Esophagus muscularis mucosa (tissue), 4 donors: ENCODE data around the gene LIMS1. TPM values are rescaled to one million over a fixed set of nuclear protein-coding genes. Genes with fewer than 3 reads are reported as not detected.

Experiments
- DNase-seq: peaks from one replicate; pipeline ENCODE4 v3.0.0-alpha.2; 2017; ENCODE audit errors: extremely low spot score
- H3K27ac ChIP-seq, 4 donors: fragments of 200-600 bp; sonication (generic); replicated peaks in 1 of 4; 1 replicate in 3 of 4; 2 replicates in 1 of 4; pipeline ENCODE4 v1.5.1; 2016 to 2019; ENCODE audit warnings: mild to moderate bottlenecking in 1 of 4
- H3K27me3 ChIP-seq, 4 donors: fragments of 200-600 bp; sonication (generic); one replicate each; pipeline versions ENCODE4 v1.5.1 to v1.6.0; 2016 to 2019
- H3K36me3 ChIP-seq, 4 donors: fragments of 200-600 bp; sonication (generic); one replicate each; pipeline ENCODE4 v1.5.1; 2016 to 2019
- H3K4me1 ChIP-seq, 4 donors: fragments of 200-600 bp; sonication (generic); one replicate each; pipeline ENCODE4 v1.5.1; 2016 to 2019
- H3K4me3 ChIP-seq, 4 donors: fragments of 200-600 bp; sonication (generic); 1 replicate in 2 of 4; 2 replicates in 2 of 4; pipeline ENCODE4 v1.5.1; 2016 to 2019; ENCODE audit warnings: mild to moderate bottlenecking in 4 of 4, moderate library complexity in 1 of 4
- H3K9me3 ChIP-seq, 4 donors: fragments of 200-600 bp; sonication (generic); 1 replicate in 3 of 4; 2 replicates in 1 of 4; pipeline ENCODE4 v1.5.1; 2016 to 2019
- EP300 ChIP-seq: sonication (generic); formaldehyde crosslinking; IDR thresholded peaks from one replicate; pipeline ENCODE4 v1.6.1; 2017; ENCODE audit warnings: antibody characterized with exemption
- POLR2A ChIP-seq: fragments of 450-650 bp; IDR thresholded peaks from one replicate; pipeline ENCODE4 v1.6.1; 2017; ENCODE audit warnings: antibody characterized with exemption, moderate library complexity, mild to moderate bottlenecking, low read depth
- POLR2AphosphoS5 ChIP-seq, 2 donors: sonication (generic); formaldehyde crosslinking; IDR thresholded peaks; one replicate each; pipeline ENCODE4 v1.6.1; 2017; ENCODE audit warnings: antibody characterized with exemption in 2 of 2
- WGBS: methylation state at CpG from one replicate; pipeline ENCODE4 v1.1.5; 2018; 5-methylcytosine and 5-hydroxymethylcytosine counted together
- intact Hi-C: fragments of 100-400 bp; cut with DNase I; formaldehyde crosslinking; loops from one replicate; pipeline ENCODE4 v1.15.1; 2023
- total RNA-seq, 4 donors: library from RNA; depleted of rRNA; stranded (reverse); fragments of >200 nt; gene quantifications; one replicate each; pipeline versions ENCODE4 v1.1.0 to v1.2.1, GENCODE V29; 2016
- TF ChIP-seq, protein P1 (sequence below), 3 experiments: fragments of 200-600 bp in 2 of 3; fragments of 450-650 bp in 1 of 3; sonication (generic) in 2 of 3; IDR thresholded peaks; one replicate each; pipeline ENCODE4 v1.5.1; 2017 to 2019; ENCODE audit warnings: antibody characterized with exemption in 3 of 3, mild to moderate bottlenecking in 2 of 3, moderate library complexity in 1 of 3

Gene LIMS1
- total RNA-seq, 4 donors from 2014 or later: 71.0 to 141 (median 123) TPM

DNA sequence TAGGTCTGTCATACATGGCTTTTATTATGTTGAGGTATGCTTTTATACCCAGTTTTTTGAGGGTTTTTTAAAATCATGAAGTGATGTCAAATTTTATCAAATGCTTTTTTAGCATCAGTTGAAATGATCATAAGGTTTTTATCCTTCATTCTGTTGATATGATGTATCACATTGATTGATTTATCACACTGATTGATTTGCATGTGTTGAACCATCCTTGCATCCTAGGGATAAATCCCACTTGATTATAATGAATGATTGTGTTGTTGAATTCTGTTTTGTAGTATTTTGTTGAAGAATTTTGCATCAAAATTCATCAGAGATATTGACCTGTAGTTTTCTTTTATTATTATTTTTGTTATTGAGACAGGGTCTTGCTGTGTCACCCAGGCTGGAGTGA is 68.2 kb downstream of the LIMS1 start:
- intact Hi-C loops: no loop called here
- DNase-seq: no peak
- H3K36me3 ChIP-seq: no peaks in the 10 kb centered on the region
- H3K4me3 ChIP-seq: no peak overlapping the region
- H3K9me3 ChIP-seq: no peaks in the 10 kb centered on the region
- peaks cover 12 to 35% (median 18%) of the 10 kb centered on the region in 4 donors for H3K4me1 ChIP-seq
- TF ChIP-seq, protein P1, sequence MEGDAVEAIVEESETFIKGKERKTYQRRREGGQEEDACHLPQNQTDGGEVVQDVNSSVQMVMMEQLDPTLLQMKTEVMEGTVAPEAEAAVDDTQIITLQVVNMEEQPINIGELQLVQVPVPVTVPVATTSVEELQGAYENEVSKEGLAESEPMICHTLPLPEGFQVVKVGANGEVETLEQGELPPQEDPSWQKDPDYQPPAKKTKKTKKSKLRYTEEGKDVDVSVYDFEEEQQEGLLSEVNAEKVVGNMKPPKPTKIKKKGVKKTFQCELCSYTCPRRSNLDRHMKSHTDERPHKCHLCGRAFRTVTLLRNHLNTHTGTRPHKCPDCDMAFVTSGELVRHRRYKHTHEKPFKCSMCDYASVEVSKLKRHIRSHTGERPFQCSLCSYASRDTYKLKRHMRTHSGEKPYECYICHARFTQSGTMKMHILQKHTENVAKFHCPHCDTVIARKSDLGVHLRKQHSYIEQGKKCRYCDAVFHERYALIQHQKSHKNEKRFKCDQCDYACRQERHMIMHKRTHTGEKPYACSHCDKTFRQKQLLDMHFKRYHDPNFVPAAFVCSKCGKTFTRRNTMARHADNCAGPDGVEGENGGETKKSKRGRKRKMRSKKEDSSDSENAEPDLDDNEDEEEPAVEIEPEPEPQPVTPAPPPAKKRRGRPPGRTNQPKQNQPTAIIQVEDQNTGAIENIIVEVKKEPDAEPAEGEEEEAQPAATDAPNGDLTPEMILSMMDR (IDR thresholded peaks at IDR 0.05): no peak
- no peak for TF ChIP-seq POLR2A
- TF ChIP-seq POLR2AphosphoS5 (IDR thresholded peaks at IDR 0.05): no peak
- no peak for TF ChIP-seq EP300
- H3K27me3 ChIP-seq: no peaks in the 10 kb centered on the region
- H3K27ac ChIP-seq: no peak overlapping the region

DNA sequence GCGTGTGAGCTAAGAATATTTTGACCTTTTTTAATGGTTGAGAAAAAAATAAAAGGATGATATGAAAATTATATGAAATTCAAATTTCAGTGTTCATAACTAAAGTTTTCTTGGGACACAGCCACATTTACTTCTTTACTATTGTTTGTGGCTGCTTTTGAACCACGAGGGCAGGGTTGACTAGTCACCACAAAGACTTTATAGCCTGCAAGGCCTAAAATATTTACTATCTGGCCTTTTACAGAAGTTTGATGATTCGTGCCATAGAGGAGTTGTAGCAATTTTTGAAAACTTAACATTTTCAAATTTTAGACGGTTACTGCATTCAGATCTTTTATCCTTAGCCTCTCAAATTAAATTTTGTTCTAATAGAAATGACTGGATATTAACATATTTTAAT is 69.9 kb downstream of the LIMS1 start:
- no peak for DNase-seq
- H3K4me1 ChIP-seq: peaks cover 12 to 32% (median 18%) of the 10 kb centered on the region in 4 donors
- no peaks in the 10 kb centered on the region for H3K36me3 ChIP-seq
- no peak overlapping the region for H3K27ac ChIP-seq
- no peaks in the 10 kb centered on the region for H3K27me3 ChIP-seq
- TF ChIP-seq POLR2AphosphoS5 (IDR thresholded peaks at IDR 0.05): no peak
- TF ChIP-seq POLR2A: no peak
- TF ChIP-seq EP300: no peak
- TF ChIP-seq, protein P1 (IDR thresholded peaks at IDR 0.05): no peak
- intact Hi-C loops: no loop called here
- WGBS: 62% methylated on average over 4 of the region's 4 CpGs
- H3K4me3 ChIP-seq: no peak overlapping the region
- no peaks in the 10 kb centered on the region for H3K9me3 ChIP-seq

- intact Hi-C loops: no loop called here
- no peak overlapping the region for H3K27ac ChIP-seq
- peaks cover 14 to 32% (median 20%) of the 10 kb centered on the region in 4 donors for H3K4me1 ChIP-seq
- H3K4me3 ChIP-seq: no peak overlapping the region
- WGBS: 84% methylated on average over 3 of the region's 3 CpGs
- no peaks in the 10 kb centered on the region for H3K9me3 ChIP-seq
- H3K36me3 ChIP-seq: no peaks in the 10 kb centered on the region
- TF ChIP-seq, protein P1 (IDR thresholded peaks at IDR 0.05): no peak
- TF ChIP-seq POLR2A: no peak
- TF ChIP-seq EP300: no peak
- no peak for TF ChIP-seq POLR2AphosphoS5 (IDR thresholded peaks at IDR 0.05)
- DNase-seq: no peak
- no peaks in the 10 kb centered on the region for H3K27me3 ChIP-seq
Measured at GRCh38 chr2:108605947-108606346, 71.7 kb downstream of the LIMS1 start.

DNA sequence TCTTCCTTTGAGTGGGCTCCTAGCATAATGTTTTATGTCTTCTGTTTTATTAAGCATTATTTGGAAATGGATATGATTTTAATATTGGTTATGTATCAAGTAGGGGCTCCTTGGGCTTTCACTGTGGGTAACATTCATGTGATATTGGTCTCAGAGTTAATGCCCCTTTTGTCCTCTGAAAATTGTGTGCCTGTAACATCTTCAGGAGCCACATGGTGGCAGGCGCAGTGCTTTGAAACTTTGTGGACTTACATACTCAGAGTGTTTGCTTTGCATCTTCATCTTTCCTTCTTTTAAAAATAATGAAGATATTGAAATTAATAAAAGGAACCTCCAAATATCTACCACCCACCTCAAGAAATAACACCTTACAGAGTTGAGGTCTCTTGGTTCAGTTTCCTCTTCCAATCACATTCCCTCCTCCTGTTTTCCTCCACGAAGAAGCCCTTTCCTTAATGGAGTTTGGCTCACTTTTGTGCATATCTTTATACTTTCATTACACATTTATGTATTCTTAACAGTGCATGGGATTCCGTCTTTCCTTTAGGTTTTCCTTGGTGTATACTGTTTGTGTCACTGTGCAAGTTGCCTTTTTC is 73.5 kb downstream of the LIMS1 start:
- H3K4me3 ChIP-seq: no peak overlapping the region
- H3K27me3 ChIP-seq: no peaks in the 10 kb centered on the region
- no peaks in the 10 kb centered on the region for H3K9me3 ChIP-seq
- TF ChIP-seq, protein P1 (IDR thresholded peaks at IDR 0.05): peak; percentile 61 to 73 (median 62)
- TF ChIP-seq EP300: no peak
- intact Hi-C loops: no loop called here
- H3K4me1 ChIP-seq: peaks cover 19 to 41% (median 31%) of the 10 kb centered on the region in 4 donors
- no peak overlapping the region for H3K27ac ChIP-seq
- no peaks in the 10 kb centered on the region for H3K36me3 ChIP-seq
- no peak for DNase-seq
- 69% methylated on average over 3 of the region's 3 CpGs for WGBS

GRCh38 chr2:108611021-108611420 is 76.8 kb downstream of the LIMS1 start:
- H3K4me3 ChIP-seq: no peak overlapping the region
- no peak for DNase-seq
- no peak overlapping the region for H3K27ac ChIP-seq
- WGBS: 92% methylated on average over 5 of the region's 5 CpGs
- intact Hi-C loops: no loop called here
- peaks cover 34 to 57% (median 53%) of the 10 kb centered on the region in 4 donors for H3K4me1 ChIP-seq
- TF ChIP-seq EP300 (no peak), POLR2A (no peak), POLR2AphosphoS5 (IDR thresholded peaks at IDR 0.05) (no peak)
- TF ChIP-seq, protein P1 (IDR thresholded peaks at IDR 0.05): no peak
- H3K9me3 ChIP-seq: no peaks in the 10 kb centered on the region
- no peaks in the 10 kb centered on the region for H3K36me3 ChIP-seq
- H3K27me3 ChIP-seq: no peaks in the 10 kb centered on the region
